Middle frontal gyrus (tissue), 1 donor: ENCODE measurements around the gene RNU7-1.
A peak's percentile ranks its signal among the peaks of the same experiment; 100 is the strongest.

Experiments used
- DNase-seq: peaks from one replicate; pipeline ENCODE4 v3.0.0-alpha.2; 2015; ENCODE audit warnings: low spot score; ENCODE audit errors: extremely low spot score

The RNU7-1 gene

DNA sequence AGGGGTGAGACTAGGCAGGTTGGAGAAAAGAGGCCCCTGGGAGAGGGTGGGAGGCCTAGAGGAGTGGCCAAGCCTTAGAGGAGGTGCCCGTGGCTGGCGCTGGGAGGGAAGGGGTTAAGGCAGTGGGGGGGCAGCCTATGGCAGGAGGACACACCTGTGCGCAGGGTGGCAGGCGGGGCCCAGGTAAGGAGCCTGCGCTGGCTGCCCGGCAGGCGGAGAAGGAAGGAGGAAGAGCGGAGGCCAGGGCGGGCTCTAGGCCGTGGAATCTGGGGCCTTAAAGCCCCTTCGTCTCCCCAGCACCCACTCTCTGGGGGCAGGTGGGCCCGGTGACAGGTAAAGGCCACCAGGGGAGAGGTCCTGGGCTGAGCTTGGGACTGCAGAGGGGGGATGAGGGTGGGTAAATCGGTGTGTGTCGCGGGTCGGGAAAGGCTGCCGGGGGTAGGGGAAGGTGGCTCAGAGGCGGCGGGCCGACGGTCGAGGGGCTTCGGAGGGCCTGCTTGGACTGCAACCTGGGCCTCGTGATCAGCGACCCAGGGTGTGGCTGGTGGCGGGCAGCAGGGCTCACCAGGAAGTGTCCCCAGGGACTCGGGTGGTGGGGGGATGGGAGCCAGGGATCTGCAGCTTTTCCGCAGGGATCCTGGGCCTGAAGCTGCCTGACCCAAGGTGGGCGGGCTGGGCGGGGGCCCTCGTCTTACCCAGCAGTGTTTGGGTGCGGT is 19.6 kb downstream of the RNU7-1 start:
- DNase-seq = no peak

DNA sequence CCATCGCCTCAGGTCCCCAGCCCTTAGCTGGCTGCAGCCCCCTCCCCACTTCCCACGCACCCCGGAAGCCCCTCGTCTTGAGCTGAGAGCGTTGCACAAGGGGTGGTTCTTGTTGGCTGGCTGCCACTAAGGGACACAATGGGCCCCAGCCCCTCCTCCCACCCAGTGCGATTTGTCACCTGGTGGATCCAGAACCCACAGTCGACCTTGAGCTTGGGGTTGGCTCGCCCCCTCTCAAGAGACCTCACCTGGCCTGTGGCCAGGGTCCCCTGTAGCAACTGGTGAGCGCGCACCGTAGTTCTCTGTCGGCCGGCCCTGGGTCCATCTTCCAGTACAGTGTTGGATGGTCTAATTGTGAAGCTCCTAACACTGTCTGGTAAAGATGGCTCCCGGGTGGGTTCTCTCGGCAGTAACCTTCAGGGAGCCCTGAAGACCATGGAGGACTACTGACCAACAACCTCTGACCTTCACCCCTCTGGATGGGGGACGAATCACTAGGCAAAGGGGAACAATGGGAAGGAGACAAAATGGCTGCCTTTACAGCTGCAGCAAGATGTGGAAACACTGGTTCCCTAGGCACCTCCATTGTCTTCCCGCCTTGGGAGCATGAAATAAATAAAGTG is 20.3 kb downstream of the RNU7-1 start:
- DNase-seq = no peak

DNA sequence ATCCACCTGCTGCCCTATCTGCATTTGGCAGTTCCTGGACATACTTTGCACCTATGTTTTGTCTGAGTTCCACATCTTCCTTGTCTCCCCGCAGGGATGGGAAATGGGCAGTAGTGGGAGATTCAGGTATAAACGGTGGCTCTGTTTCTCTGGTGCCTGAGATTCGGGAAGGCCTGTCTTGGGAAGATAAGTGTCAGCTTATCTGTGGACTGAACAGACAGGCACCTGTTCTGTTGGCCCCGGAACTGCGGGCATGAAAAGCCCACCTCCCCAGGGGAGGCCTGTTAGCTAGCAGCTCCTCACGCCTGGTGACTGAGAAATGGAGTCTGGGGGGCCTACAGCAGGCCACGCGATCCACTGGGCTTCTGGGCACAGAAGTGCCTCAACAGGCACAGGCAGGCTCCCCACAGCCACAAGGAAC is 21.0 kb downstream of the RNU7-1 start:
- DNase-seq = no peak

DNA sequence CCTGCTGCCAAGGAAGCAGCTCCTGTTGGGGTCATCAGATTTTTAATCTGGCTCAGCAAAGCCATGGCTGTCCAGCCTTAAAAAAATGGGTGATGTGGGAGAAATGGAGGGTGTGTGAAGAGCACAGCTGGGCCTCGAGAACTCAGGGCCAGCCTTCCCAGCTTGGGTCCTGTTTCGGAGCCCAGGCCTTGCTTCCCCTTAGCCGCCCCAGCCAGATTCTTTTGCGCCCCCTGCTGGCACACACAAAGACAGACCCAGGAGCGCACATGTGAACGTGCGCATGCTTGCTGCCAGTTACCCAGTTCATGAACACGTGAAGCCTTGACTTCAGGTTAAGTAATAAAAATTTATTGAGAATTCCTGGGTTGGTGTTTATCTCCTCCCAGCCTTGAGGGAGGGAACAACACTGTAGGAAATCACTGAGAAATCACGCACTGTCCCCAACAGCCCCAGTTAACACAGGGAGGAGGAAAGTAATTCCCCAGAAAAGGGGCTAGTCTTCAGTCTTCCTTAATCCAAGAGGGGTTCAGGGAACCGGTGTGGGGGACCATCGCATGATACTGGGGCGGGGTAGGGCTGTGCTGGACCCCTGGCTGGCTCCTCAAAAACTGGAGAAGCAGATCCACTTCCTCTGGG is 21.5 kb downstream of the RNU7-1 start:
- DNase-seq = peak; percentile 66

DNA sequence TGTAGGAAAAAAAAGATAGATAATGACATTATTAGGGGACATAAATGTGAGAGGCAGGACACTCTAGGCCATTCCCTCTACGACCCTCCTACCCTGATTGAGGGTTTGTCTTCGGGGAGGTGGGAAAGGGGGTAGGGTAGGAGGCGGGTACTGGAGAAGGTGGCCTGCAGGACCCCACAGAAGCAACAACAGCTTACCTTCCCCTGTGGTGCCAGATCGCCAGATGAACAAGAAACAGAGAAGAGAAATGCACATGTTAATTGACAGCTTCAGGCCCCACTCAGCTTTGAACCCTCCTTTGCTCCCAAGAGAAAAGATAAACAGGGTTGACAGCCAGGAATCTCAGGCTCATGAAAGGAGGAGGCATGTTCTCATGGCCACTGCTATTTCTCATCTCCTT is 22.1 kb downstream of the RNU7-1 start:
- no peak for DNase-seq

DNA sequence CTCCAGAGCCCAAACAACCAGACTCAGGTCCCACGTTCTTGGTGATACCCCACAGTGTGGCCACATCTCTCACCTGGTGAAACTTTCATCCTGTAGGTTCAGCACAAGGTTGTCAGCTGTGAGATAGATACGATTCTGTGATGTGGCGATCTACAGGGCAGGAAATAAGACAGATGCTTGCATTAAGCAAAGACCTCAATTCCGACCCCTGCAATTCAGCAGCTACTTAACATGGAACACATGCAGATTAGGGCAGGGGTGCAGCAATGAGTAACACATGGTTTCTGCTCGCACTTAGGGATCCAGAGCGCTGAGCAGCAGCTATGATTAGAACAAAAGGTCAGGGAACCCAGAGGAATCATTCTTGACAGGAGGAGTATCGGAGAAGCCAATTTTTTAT is 22.7 kb downstream of the RNU7-1 start:
- no peak for DNase-seq

DNA sequence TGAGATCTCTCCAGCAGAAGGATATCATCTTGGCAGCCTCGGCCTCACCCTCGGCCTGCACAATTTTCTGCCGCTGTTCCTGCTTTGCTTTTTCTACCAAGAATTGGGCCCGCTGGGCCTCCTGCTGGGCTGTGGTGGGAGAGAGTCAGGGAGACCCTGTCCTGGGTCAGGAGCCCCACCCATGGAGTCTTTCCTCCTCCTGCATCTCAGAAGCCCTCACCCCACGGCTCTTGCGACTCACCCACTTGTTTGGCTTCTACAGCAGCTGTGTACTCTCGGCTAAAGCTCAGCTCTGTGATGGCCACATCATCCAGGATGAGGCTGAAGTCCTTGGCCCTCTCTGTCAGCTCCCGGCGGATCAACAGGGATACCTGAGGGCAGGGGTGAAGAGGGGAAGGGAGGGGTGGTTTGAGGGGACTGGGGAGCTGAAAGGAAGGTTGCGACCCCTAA is 24.1 kb downstream of the RNU7-1 start:
- no peak for DNase-seq

DNA sequence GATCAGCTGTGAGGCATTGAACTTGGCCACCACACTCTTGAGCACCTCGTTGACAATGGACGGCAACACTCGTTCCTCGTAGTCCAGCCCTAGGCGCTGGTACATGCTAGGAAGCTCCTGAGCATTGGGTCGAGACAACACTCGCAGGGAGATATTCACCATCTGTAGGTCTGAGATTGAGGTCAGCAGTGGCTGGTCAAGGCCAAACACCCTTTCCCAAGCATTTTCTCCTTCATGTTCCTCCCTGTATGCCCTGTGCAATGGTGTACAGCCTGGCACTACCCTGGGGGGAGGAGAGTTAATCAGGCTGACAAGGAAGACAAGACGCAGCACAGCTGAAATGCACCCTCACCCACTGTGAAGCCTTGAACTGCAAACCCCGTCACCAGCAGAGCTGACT is 24.8 kb downstream of the RNU7-1 start:
- DNase-seq = no peak

DNA sequence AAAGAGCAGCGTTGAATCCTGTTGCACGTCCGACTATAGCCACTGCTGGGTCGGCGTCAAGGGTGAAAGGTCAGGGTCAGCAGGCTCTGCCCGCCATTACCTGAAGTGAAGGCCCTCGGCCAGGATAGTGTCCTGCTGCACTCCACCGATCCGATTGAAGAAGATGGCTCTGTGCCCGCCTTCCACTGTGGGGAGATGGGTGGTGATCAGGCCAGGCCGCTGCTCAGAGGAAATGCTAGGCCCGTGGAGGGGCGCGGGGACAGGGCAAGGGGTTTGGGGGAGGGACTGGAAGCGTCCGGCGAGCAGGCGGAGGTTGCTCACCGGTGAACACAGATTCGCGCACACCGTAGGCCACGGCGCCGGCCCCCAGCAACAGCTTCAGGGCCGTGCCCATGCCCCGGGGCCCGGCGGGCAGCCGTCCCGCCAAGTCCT is 26.5 kb downstream of the RNU7-1 start:
- DNase-seq = no peak

DNA sequence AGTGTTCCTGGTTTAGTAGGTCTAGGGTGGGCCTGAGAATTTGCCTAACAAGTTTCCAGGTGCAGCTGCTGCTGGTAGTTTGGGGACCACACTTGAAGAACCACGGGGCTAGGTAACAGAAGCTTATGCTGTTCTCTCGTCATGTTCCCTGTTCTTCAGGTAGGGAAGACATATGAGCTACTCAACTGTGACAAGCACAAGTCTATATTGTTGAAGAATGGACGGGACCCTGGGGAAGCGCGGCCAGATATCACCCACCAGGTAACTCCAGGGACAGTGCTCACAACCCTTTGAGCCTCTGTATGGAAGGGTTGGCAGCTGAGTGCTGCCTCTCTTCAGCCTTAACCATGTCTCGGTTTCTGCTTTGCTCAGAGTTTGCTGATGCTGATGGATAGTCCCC is 30.6 kb downstream of the RNU7-1 start:
- no peak for DNase-seq

DNA sequence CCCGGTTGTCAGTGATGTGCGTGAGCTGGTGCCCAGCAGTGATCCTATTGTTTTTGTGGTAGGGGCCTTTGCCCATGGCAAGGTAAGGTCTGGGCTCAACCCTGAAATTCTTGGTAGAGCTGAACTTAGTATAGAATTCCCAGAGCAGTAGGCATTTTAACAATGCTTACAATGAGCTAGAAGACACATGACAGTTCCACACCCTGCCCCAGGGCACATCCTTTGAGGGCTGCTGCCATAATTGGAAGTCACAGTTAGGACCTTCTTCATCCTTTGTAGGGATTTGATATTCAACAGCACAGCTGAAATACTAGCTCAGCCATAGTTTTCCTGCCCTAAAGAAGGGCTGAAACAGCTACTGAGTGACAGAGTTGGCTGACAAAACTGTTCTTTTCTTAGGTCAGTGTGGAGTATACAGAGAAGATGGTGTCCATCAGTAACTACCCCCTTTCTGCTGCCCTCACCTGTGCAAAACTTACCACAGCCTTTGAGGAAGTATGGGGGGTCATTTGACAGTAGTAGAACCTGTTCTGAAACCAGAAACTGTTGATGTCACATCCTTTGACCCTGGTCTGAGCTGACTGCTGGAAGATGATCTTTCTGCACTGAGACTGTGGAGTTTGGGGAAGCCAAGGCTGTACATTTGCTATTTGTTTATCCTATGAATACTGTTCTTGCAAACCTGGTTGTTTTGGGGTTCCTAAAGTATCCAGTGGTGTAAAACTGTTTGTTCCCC is 31.8 kb downstream of the RNU7-1 start:
- DNase-seq = no peak

DNA sequence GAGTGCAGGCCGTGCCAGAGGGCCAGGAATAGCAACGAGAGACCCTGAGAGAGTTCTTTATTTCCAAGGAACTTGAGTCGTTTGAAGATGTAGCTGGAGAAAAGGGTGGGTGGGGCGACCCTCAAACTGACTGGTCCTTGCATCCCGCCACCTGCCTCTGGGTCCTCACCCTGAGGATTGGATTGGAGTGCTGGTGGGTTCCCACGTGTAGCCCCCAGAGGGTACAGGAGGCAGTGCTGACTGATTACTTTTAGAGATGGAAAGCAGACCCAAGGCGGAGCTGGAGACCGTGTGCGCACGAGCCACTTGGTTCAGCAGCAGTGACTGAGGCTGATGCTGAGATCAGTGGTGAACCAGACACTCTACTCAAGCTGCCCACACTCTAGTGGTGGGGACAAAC is 34.0 kb downstream of the RNU7-1 start:
- DNase-seq = no peak

DNA sequence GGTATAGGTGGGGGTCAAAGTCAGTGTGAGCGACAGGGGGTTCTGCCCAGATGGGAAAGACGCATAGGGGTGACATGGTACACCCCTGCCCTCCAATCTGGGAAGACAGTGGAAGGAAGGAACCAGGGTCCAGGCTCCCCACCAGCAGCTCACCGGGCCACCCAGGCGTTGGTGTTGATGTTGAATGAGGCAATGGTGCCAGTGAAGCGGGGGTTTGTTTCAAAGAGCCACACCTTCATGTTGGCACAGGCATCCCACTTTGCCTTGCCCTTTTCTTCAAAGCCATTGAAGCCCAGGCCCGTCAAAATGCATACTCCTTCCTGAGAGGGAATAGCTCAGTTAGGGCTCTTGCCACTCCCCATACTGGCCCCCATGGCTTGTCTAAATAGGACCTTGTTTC is 34.6 kb downstream of the RNU7-1 start:
- no peak for DNase-seq

DNA sequence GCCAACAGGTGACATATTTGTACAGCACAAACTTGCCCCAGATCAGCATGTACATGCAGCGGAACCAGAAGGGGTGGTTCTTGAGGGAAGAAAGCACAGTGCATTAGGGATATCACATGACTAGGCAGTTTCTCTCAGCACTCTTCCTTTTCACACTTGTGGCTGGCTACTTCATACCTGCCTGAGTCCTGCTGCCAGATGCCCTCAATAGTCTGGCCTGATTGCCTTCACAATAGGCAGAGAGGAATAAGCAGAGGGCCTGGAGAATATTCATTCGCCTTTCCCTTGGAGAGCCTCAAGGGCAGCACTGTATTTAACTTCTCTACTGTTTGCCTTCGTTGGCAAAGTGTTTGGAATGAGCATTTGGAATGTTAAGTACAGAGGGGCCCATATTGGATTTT is 35.0 kb downstream of the RNU7-1 start:
- DNase-seq = no peak

DNA sequence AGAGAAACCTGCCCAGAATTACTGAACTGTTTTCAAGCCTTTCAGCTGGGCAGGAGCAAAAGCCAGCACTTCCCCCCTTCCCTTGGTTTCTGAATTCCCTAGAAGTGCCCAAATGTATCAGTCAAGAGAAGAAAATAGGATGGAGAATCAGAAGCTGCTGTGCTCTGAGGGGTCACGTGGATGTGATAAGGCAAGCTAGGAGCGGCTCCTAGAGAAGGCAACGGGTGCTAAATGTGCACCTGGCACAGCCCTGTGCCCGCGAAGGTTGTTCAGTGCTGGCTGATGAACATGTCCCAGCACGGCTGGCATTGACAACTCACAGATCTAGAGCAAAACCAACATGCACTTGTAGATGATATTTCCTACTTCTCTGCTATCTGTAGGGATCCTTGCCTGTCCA is 35.4 kb downstream of the RNU7-1 start:
- no peak for DNase-seq

DNA sequence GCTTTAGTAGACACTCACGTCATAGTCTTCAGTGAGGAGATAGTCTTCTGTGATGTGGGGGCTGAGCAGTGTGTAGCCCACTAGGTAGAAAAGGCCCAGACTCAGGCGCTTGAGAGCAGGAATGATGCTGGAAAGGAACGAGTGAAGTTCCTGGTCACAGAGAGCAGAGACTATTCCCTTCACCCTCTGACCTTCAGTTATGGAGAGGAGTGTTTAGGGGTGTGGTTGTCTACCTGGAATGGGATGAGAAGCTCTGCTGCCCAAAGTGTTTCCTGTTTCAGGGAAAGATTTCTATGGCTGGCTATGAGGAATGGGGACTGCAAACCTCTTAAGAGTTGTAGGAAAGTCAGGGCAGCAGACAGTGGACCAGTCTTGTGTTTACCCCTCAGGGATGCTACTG is 35.8 kb downstream of the RNU7-1 start:
- no peak for DNase-seq

DNA sequence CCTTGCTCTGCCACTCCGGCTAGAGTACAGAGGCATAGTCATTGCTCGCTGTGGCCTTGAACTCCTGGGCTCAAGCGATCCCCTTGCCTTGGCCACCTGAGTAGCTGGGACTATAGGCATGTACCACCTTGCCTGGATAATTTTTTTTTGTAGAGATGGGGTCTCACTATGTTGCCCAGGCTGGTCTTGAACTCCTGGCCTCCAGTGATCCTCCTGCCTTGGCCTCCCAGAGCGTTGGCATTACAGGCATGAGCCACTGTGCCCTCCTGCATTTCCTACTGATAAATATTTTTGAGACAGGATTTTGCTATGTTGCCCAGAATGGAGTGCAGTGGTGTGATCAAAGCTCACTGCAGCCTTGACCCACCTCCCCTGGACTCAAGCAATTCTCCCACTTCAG is 36.5 kb downstream of the RNU7-1 start:
- DNase-seq = no peak

DNA sequence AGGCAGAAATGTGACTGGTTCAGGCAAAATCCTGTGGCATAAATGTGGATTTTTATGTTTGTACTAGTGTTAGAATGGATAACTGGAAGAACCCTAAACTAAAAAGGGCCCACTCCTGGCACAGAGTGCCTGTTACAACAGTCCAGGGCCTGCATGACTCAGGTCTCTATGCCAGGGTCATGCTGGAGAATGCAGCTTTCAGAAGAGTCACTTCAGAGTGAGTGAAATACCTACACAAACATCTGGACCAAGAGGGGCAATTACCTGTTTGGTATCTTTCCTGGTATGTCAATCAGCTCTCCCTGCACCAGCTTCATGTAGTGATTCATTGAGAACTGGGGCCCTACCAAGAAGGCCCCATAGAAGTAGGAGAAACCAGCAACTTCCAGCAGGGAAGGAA is 37.1 kb downstream of the RNU7-1 start:
- DNase-seq = no peak

DNA sequence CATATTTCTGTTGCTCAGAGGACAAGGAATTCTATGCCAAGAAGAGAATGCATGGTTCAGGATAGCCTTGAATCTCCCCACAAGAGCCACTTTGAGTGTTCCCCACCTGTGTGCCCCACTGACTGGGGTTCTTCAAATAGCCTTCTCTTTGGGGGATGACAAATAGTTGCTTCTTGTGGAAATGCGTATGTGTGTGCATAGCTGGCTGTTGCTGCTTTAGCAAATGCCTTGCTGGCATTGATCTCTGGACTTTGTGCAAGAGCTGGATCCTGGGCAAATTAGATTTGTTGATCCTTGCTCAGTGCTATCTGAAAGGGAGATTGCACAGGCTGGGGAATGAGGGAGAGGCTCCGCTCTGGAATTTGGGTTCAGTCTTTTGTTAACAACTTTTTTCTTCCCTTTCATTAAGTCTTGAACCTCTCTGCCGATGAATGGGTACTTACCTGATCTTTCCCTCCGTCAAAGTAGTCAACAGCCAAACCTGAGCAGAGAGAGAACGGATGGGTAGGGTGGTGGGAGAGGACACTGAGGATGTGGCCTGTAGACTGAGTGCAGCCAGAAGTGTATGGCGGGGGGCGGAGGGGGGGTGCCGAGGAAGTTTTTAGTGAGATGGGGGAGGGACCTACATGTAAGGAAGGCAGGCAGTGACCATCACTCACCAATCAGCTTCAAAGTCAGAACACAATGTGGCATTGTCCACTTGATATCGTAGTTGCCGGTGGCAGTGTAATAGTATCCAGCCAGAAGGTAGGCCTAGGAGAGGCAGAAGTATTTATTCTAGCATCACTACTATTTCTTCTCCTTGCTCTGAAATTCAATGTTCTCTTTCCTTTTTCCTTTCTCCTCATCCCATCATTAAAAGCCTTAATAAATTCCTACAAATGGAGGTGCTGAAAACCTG is 37.8 kb downstream of the RNU7-1 start:
- DNase-seq = no peak

DNA sequence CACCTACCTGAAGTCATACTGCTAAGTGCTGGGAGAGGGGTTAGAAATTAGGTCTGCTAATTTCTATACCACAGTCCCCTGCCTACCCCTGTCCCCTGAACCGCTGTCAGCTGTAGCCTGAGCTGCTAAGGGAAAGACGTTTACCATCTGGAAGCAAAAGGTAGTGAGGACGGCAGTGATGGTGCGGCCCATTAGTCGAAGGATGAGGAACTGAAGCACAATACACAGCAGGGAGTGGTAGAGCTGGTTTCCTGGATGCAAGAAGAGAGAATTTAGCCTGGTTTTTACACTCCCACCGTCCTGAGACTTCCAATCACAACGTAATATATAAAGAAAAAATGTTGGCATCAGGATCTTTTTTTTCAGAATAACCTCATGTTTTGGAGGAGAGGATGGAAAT is 38.9 kb downstream of the RNU7-1 start:
- DNase-seq = no peak

DNA sequence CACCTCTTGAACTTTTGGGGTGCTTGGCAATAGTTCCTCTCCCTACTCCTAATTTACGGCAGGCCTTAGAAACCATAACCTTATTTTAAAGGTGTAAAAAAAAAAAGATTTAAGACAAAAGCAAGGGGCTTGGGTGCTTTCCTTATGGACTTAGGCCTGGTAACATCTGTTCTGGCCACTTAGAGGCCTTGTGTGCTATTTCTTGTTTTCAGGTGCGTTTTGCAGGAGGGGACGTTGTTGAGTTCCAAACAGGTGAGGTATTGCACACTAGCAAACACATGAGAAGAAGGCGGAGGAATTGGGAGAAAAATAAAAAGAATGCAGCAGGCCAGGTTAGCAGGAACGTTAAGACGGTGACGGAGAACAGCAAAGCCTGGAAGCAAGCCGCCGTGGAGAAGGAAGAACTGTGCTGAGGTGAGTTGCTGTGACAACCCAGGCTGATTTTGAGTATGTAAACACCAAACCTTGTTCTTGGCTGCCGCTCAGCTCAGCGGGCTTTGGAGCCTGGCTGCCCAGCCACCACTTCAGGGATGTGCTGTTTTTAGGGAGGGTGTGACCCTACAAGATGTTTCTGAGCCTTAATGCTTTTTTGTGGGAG is 44.4 kb downstream of the RNU7-1 start:
- DNase-seq = no peak
